GM08714 (cell line): ENCODE measurements around the gene TCF12.
"Not testable (repeated sequence)": the region's sequence is repeated elsewhere in the genome, so short reads cannot be mapped to it uniquely, and the experiment has no call there.

Experiments used
- H3K4me3 ChIP-seq: fragments of 200-500 bp; sonication (Bioruptor generic); 2 replicates; pipeline ENCODE4 v1.5.1; 2014; ENCODE audit warnings: mild to moderate bottlenecking, low read length, inconsistent platforms
- ZNF274 ChIP-seq: IDR thresholded peaks from 2 replicates; pipeline ENCODE4 v1.6.1; 2012; ENCODE audit warnings: mild to moderate bottlenecking, low read depth, low read length

Gene TCF12

GRCh38 chr15:57133127-57133968 is 214.9 kb downstream of the TCF12 start:
- TF ChIP-seq ZNF274: no peak
- H3K4me3 ChIP-seq: no peak overlapping the region

DNA sequence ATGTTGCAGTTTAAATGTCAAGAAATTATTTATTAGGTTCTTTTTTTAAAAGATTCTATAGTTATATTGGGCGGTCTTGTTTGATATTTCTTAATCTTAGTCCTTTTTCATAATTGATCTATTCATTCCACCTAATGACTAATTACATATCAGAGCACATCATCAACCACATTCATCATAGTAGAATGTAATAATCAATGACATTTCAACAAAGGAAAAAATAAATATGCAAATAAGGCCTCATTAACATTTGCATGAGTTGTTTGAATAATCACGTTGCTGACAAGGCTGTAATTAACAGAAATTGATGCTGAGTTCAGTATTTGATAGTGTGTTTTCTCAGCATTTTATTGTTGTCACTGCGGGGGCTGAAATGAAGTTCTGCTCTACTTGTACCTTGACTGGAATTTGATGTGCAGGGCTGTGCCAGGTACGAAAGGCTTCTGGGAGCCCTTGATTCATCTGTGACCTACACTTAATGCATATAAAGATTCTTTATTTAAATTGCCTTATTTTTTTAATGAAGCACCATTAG is 215.7 kb downstream of the TCF12 start:
- no peak overlapping the region for H3K4me3 ChIP-seq
- TF ChIP-seq ZNF274: no peak

DNA sequence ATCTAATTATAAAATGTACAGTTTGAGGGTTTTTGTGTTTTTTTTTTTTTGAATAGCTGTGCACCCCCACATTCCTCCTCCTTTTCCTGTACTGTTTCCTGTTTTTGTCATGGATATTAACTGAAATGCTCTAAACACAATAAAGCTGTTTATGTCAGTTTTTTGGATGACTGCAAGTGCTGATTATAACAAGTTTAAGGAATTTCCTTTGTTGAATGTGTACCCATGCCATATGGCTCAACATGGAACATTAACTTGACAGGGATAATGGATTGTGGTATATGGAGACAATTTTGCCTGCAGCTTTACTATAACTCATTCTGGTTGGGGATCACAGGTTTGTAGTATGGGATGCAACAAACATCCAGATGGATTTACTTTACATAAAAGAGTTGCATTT is 216.4 kb downstream of the TCF12 start:
- no peak for TF ChIP-seq ZNF274
- H3K4me3 ChIP-seq: no peak overlapping the region

DNA sequence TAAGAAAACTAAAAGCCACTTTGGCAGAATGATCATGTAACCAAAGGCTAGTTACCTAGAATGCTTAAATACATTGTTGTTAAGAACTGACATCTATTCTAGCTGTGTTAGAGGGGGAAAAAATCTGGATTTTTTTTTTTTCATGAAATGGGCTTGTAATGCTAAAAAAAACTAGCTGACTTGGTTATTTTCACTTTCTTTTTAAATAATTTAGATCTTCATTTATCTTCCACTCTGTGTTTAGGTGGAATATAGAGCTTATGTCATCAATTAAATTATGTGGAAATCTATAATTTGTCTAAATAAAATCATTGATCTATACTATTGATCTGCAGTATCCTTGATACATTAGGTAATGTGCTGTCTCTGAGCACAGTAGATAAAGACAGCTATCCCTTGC is 217.4 kb downstream of the TCF12 start:
- TF ChIP-seq ZNF274: no peak
- no peak overlapping the region for H3K4me3 ChIP-seq

DNA sequence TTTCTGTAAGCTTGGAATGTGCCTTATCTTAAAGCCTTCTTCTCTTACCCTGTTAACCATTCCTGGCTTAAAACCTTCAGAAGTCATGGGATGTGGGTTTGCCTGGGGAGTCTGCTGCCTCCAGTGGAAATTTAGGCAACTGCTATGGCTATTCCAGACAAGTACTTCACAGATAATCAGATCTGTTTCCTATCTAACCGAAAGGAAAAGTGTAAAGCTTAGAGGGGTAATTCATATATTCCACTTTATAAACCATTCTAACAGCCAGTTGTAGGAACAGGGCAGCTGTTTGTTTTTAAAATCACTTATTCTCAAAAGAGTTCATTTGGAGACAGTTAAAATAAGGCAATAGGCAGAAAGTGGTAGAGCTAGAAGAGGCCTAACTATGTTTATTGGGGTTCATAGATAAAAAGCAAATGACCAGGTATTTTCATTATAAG is 219.9 kb downstream of the TCF12 start:
- TF ChIP-seq ZNF274: no peak
- no peak overlapping the region for H3K4me3 ChIP-seq

DNA sequence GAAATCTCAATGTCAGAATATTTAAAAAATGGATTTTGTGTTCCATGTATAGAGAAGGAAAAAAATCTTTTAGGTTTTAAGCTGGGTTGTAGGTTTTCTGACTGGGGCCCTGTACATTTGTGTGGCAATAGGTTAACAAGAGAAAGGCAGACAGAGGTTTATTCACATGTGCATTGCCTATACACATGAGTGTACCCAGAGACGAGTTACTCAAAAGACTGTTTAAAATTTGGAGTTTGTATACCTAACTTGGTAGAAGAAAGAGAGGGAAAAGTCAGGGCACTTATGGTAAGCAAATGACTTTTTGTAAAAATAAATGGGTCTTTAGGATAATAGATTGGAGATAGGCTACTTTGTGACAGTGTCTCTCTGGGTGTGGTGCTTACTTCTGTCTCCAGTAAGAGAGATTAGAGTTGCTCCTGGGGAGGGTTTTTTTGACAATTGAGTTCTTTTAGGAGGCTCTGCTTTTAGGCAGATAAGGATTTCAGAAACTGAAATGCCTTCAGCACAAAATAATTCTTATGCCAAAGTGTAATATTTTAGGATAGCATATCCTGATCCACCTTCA is 225.2 kb downstream of the TCF12 start:
- no peak overlapping the region for H3K4me3 ChIP-seq
- TF ChIP-seq ZNF274: no peak

- H3K4me3 ChIP-seq: no peak overlapping the region
- no peak for TF ChIP-seq ZNF274
Observed at GRCh38 chr15:57144448-57144847, 226.0 kb downstream of the TCF12 start.

GRCh38 chr15:57146506-57147201 is 228.2 kb downstream of the TCF12 start:
- no peak overlapping the region for H3K4me3 ChIP-seq

GRCh38 chr15:57147621-57148020 is 229.2 kb downstream of the TCF12 start:
- no peak for TF ChIP-seq ZNF274

More at GRCh38 chr15:57146506-57147201, 228.2 kb downstream of the TCF12 start:
- TF ChIP-seq ZNF274: no peak

GRCh38 chr15:57148262-57148661 is 229.8 kb downstream of the TCF12 start:
- no peak for TF ChIP-seq ZNF274
- no peak overlapping the region for H3K4me3 ChIP-seq

More at GRCh38 chr15:57147621-57148020, 229.2 kb downstream of the TCF12 start:
- no peak overlapping the region for H3K4me3 ChIP-seq

GRCh38 chr15:57149196-57149595 is 230.8 kb downstream of the TCF12 start:
- TF ChIP-seq ZNF274: no peak
- no peak overlapping the region for H3K4me3 ChIP-seq

DNA sequence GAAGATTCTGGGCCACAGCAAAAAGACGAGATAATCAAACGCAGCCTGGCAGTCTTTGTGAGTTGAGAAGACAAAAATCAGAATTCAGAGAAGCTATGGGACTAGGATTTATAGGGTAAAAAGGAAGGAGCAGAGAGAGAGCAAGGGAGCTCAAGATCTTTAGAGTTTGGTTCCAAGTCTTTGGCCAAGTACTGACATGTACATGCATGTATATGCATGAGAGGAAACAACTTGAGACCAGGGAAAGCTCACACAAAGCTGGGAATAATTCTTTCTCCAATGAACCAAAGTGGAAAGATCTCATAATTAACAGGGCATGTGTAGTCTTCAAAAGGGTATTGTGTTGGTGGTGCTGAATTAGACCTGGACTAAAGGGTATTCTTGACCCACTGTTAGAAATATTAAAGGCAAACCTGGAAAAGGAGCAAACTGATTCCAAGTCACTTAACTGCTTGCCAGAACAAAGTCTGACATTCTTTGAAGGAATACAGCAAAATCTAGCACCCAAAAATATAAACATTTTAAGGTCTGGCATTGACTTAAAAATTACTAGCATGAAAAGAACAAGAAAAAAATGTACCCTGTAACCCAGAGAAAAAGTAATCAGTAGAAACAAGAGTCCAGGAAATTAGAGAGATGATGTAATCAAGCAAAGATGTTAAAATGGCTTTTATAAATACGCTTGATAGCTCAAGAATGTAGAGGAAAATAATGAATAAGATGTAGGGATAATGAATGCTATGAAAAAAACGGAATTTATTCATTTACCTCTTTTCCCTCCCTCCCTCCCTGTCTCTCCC is 231.8 kb downstream of the TCF12 start:
- no peak overlapping the region for H3K4me3 ChIP-seq

DNA sequence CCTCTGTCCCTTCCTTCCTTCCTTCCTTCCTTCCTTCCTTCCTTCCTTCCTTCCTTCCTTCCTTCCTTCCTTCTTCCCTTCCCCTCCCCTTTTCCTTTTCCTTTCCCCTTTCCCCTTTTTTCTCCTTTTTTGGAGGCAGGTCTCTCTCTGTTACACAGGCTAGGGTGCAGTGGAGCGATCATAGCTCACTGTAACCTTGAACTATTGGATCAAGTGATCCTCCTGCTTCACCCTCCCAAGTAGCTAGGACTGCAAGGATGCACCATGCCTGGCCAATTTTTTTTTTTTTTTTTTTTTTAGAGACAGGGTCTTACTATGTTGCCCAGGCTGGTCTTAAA is 232.4 kb downstream of the TCF12 start:
- not testable (repeated sequence) for H3K4me3 ChIP-seq

More for the DNA sequence above, 231.8 kb downstream of the TCF12 start:
- no peak for TF ChIP-seq ZNF274

DNA sequence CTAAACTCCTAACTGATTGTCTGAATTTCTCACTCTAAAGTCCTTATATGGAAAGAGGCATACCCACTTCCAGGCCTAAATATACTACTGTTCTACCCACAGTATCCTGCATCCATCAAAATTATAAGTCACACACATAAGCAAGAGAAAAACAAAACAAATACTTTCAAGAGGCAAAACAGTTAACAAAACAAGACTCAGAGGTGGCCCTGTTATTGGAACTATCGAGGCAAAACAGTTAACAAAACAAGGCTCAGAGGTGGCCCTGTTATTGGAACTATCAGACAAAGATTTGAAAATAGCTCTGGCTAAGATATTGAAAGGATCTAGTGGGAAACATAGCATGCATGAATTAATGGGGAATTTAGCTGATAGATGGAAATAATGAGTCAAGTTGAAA is 233.7 kb downstream of the TCF12 start:
- TF ChIP-seq ZNF274: no peak
- H3K4me3 ChIP-seq: no peak overlapping the region
